ENCODE measurements around the gene MGAT5.

- no peak for TF ChIP-seq FOXP4 (CRISPR knock-in tag; IDR thresholded peaks at IDR 0.05)
- TF ChIP-seq IRF1 (CRISPR knock-in tag; IDR thresholded peaks at IDR 0.05), result no peak
- TF ChIP-seq, protein P1, sequence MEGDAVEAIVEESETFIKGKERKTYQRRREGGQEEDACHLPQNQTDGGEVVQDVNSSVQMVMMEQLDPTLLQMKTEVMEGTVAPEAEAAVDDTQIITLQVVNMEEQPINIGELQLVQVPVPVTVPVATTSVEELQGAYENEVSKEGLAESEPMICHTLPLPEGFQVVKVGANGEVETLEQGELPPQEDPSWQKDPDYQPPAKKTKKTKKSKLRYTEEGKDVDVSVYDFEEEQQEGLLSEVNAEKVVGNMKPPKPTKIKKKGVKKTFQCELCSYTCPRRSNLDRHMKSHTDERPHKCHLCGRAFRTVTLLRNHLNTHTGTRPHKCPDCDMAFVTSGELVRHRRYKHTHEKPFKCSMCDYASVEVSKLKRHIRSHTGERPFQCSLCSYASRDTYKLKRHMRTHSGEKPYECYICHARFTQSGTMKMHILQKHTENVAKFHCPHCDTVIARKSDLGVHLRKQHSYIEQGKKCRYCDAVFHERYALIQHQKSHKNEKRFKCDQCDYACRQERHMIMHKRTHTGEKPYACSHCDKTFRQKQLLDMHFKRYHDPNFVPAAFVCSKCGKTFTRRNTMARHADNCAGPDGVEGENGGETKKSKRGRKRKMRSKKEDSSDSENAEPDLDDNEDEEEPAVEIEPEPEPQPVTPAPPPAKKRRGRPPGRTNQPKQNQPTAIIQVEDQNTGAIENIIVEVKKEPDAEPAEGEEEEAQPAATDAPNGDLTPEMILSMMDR (IDR thresholded peaks at IDR 0.05), result no peak
- TF ChIP-seq ZNF138 (CRISPR knock-in tag; conservative IDR thresholded peaks at IDR 0.05), result no peak
- TF ChIP-seq KAT7 (CRISPR knock-in tag; IDR thresholded peaks at IDR 0.05; ENCODE audit: borderline replicate concordance), result no peak
- TF ChIP-seq, protein P2, sequence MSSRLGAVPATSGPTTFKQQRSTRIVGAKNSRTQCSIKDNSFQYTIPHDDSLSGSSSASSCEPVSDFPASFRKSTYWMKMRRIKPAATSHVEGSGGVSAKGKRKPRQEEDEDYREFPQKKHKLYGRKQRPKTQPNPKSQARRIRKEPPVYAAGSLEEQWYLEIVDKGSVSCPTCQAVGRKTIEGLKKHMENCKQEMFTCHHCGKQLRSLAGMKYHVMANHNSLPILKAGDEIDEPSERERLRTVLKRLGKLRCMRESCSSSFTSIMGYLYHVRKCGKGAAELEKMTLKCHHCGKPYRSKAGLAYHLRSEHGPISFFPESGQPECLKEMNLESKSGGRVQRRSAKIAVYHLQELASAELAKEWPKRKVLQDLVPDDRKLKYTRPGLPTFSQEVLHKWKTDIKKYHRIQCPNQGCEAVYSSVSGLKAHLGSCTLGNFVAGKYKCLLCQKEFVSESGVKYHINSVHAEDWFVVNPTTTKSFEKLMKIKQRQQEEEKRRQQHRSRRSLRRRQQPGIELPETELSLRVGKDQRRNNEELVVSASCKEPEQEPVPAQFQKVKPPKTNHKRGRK (CRISPR knock-in tag; IDR thresholded peaks at IDR 0.05; ENCODE audit: borderline replicate concordance), result no peak
- TF ChIP-seq NR2C2 (CRISPR knock-in tag; IDR thresholded peaks at IDR 0.05), result no peak
- TF ChIP-seq, protein P3, sequence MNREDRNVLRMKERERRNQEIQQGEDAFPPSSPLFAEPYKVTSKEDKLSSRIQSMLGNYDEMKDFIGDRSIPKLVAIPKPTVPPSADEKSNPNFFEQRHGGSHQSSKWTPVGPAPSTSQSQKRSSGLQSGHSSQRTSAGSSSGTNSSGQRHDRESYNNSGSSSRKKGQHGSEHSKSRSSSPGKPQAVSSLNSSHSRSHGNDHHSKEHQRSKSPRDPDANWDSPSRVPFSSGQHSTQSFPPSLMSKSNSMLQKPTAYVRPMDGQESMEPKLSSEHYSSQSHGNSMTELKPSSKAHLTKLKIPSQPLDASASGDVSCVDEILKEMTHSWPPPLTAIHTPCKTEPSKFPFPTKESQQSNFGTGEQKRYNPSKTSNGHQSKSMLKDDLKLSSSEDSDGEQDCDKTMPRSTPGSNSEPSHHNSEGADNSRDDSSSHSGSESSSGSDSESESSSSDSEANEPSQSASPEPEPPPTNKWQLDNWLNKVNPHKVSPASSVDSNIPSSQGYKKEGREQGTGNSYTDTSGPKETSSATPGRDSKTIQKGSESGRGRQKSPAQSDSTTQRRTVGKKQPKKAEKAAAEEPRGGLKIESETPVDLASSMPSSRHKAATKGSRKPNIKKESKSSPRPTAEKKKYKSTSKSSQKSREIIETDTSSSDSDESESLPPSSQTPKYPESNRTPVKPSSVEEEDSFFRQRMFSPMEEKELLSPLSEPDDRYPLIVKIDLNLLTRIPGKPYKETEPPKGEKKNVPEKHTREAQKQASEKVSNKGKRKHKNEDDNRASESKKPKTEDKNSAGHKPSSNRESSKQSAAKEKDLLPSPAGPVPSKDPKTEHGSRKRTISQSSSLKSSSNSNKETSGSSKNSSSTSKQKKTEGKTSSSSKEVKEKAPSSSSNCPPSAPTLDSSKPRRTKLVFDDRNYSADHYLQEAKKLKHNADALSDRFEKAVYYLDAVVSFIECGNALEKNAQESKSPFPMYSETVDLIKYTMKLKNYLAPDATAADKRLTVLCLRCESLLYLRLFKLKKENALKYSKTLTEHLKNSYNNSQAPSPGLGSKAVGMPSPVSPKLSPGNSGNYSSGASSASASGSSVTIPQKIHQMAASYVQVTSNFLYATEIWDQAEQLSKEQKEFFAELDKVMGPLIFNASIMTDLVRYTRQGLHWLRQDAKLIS (CRISPR knock-in tag; IDR thresholded peaks at IDR 0.05; ENCODE audit: borderline replicate concordance), result no peak
- TF ChIP-seq, protein P4, sequence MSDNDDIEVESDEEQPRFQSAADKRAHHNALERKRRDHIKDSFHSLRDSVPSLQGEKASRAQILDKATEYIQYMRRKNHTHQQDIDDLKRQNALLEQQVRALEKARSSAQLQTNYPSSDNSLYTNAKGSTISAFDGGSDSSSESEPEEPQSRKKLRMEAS (CRISPR knock-in tag; IDR thresholded peaks at IDR 0.05), result no peak
- no peak for TF ChIP-seq ETV6 (CRISPR knock-in tag; IDR thresholded peaks at IDR 0.05)
Observed at GRCh38 chr2:134351899-134352298, 98.0 kb downstream of the MGAT5 start.
